Stomach (tissue), 9 donors: ENCODE results near the gene UBAP2. TPM values are rescaled to one million over a fixed set of nuclear protein-coding genes. Genes with fewer than 3 reads are reported as not detected.
A peak's percentile ranks its signal among the peaks of the same experiment; 100 is the strongest.

Experiments used
- DNase-seq, 2 donors: peaks; one replicate each; pipeline versions ENCODE4 v3.0.0 to v3.0.0-alpha.2; 2013 to 2019
- H3K27ac ChIP-seq, 5 donors: fragments of 200-600 bp in 4 of 5; sonication (generic) in 4 of 5; one replicate each; pipeline ENCODE4 v1.5.1; 2013 to 2019; ENCODE audit warnings: mild to moderate bottlenecking in 1 of 5, moderate library complexity in 1 of 5
- H3K27me3 ChIP-seq, 3 donors: fragments of 200-600 bp; sonication (generic); one replicate each; pipeline ENCODE4 v1.5.1; 2017 to 2019; ENCODE audit warnings: mixed run types in 1 of 3
- H3K36me3 ChIP-seq, 4 donors: fragments of 200-600 bp; sonication (generic); 1 replicate in 3 of 4; 2 replicates in 1 of 4; pipeline ENCODE4 v1.5.1; 2016 to 2019
- H3K4me1 ChIP-seq, 4 donors: fragments of 200-600 bp; sonication (generic); one replicate each; pipeline ENCODE4 v1.5.1; 2016 to 2019
- H3K4me3 ChIP-seq, 4 donors: fragments of 200-600 bp; sonication (generic) in 3 of 4; one replicate each; pipeline ENCODE4 v1.5.1; 2016 to 2019; ENCODE audit warnings: mild to moderate bottlenecking in 1 of 4
- H3K9me3 ChIP-seq, 4 donors: fragments of 200-600 bp; sonication (generic); one replicate each; pipeline ENCODE4 v1.5.1; 2016 to 2019
- EP300 ChIP-seq: sonication (generic); formaldehyde crosslinking; IDR thresholded peaks from one replicate; pipeline ENCODE4 v1.6.1; 2017; ENCODE audit warnings: antibody characterized with exemption
- POLR2A ChIP-seq, 4 donors: fragments of 450-650 bp; IDR thresholded peaks; one replicate each; pipeline ENCODE4 v1.6.1; 2016; ENCODE audit warnings: antibody characterized with exemption in 4 of 4, control low read depth in 2 of 4, mild to moderate bottlenecking in 1 of 4, moderate library complexity in 1 of 4
- POLR2AphosphoS5 ChIP-seq, 3 donors: sonication (generic); formaldehyde crosslinking; IDR thresholded peaks; one replicate each; pipeline ENCODE4 v1.6.1; 2016; ENCODE audit warnings: antibody characterized with exemption in 3 of 3
- WGBS, 5 donors: extraction: QIAGEN DNeasy Blood & Tissue Kit in 3 of 5; methylation state at CpG; one replicate each; pipeline versions ENCODE4 v1.1.5 to v1.1.7; 2013 to 2018; 5-methylcytosine and 5-hydroxymethylcytosine counted together
- intact Hi-C: fragments of 100-400 bp; cut with DNase I; formaldehyde crosslinking; loops from one replicate; pipeline ENCODE4 v1.15.1; 2023; ENCODE audit warnings: low total_unique reads
- polyA plus RNA-seq, 3 donors: library from polyadenylated mRNA; stranded (reverse); fragments of 200-250 nt; gene quantifications; one replicate each; pipeline ENCODE4 v1.2.3, GENCODE V29; 2013
- total RNA-seq, 5 donors: library from RNA; depleted of rRNA; stranded (reverse); fragments of >200 nt; gene quantifications; one replicate each; pipeline versions ENCODE4 v1.1.0 to v1.2.3, GENCODE V29; 2014 to 2016
- TF ChIP-seq, protein P1 (sequence below), 7 experiments: fragments of 450-650 bp in 4 of 7; fragments of 200-600 bp in 3 of 7; sonication (generic) in 3 of 7; IDR thresholded peaks; one replicate each; pipeline ENCODE4 v1.5.1; 2016 to 2019; ENCODE audit warnings: antibody characterized with exemption in 7 of 7, control low read depth in 2 of 7, mild to moderate bottlenecking in 1 of 7
- donor health status: healthy with polysubstance abuse.
- donor health status: Bipolar disorder and iron deficiency.
- donor health status: healthy.

Gene UBAP2
- total and polyA plus RNA-seq, 8 donors = 7.0 to 82.9 (median 20.2) TPM

DNA sequence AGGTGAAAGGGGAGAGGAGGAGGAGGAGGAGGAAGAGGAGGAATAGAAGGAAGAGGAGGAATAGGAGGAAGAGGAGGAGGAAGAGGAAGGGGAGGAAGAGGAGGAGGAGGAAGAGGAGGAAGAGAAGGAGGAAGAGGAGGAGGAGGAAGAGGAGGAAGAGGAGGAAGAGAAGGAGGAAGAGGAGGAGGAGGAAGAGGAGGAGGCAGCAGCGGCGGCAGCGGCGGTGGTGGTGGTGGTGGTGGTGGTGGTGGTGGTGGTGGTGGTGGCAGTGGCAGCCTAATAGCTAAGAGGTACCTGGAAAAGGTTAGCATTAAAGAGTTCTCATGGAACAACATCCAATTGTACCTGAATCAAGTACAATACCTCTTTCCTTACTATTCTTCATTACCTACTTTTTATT is 32.5 kb downstream of the UBAP2 start:
- H3K4me3 ChIP-seq = no peak overlapping the region
- no peaks in the 10 kb centered on the region for H3K9me3 ChIP-seq
- no peaks in the 10 kb centered on the region for H3K4me1 ChIP-seq
- DNase-seq = no peak
- intact Hi-C loops = no loop called here
- no peaks in the 10 kb centered on the region for H3K27me3 ChIP-seq
- no peak overlapping the region for H3K27ac ChIP-seq
- H3K36me3 ChIP-seq = peaks cover 0 to 45% (median 42%) of the 10 kb centered on the region in 4 donors
- WGBS, 5 donors = 63 to 78% (median 71%) methylated on average over 3 to 4 of the region's 4 CpGs; no CpG with 5 or more reads in 2 of the 5 donors
- TF ChIP-seq, protein P1, sequence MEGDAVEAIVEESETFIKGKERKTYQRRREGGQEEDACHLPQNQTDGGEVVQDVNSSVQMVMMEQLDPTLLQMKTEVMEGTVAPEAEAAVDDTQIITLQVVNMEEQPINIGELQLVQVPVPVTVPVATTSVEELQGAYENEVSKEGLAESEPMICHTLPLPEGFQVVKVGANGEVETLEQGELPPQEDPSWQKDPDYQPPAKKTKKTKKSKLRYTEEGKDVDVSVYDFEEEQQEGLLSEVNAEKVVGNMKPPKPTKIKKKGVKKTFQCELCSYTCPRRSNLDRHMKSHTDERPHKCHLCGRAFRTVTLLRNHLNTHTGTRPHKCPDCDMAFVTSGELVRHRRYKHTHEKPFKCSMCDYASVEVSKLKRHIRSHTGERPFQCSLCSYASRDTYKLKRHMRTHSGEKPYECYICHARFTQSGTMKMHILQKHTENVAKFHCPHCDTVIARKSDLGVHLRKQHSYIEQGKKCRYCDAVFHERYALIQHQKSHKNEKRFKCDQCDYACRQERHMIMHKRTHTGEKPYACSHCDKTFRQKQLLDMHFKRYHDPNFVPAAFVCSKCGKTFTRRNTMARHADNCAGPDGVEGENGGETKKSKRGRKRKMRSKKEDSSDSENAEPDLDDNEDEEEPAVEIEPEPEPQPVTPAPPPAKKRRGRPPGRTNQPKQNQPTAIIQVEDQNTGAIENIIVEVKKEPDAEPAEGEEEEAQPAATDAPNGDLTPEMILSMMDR (IDR thresholded peaks at IDR 0.05) = no peak
- TF ChIP-seq POLR2A (IDR thresholded peaks at IDR 0.05) (no peak), POLR2AphosphoS5 (IDR thresholded peaks at IDR 0.05) (no peak), EP300 (no peak)

DNA sequence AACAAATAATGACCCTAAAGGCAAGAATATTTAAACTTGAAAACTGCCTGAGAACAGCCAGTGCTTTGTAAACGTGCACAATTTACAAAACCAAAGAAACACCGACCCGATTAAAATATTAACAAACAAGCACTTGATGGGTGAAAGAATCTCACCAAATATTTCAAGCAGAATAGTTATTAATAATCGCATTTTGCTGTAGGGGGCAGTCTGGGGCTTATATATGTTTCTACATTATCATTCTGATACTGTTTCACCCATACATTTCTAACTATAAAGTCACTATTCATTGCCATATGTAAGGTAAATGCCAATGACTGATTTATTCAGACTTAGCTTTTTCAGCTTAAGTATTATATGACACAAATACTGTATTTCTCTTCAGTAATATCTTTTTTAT is 37.7 kb downstream of the UBAP2 start:
- TF ChIP-seq, protein P1 (IDR thresholded peaks at IDR 0.05) = no peak
- no peak for TF ChIP-seq EP300
- TF ChIP-seq POLR2A (IDR thresholded peaks at IDR 0.05) = no peak
- H3K36me3 ChIP-seq = peaks cover 0 to 69% (median 63%) of the 10 kb centered on the region in 4 donors
- intact Hi-C loops = no loop called here
- H3K4me1 ChIP-seq = no peaks in the 10 kb centered on the region
- no peaks in the 10 kb centered on the region for H3K27me3 ChIP-seq
- 65 to 75% (median 69%) methylated on average over 4 of the region's 4 CpGs for WGBS, 5 donors
- no peak overlapping the region for H3K4me3 ChIP-seq
- no peak overlapping the region for H3K27ac ChIP-seq
- H3K9me3 ChIP-seq = no peaks in the 10 kb centered on the region
- DNase-seq = peak in 1 of 2 donors; percentile 30

DNA sequence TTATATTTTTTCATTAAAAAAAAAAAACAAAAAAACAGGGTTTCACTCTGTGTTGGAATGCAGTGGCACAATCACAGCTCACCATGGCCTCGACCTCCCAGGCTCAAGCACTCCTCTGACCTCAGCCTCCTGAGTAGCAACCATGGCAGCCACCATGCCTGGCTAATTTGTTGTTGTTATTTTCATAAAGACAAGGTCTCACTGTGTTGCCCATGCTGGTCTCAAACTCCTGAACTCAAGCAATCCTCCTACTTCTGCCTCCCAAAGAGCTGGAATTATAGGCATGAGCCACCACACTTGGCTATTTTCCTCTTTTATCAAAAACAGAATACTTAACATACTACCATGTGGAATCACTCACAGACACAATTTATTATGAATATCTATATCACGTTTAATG is 46.7 kb downstream of the UBAP2 start:
- Histone ChIP-seq H3K4me1 (no peaks in the 10 kb centered on the region), H3K36me3 (peaks cover 10 to 49% (median 44%) of the 10 kb centered on the region in 4 donors), H3K9me3 (no peaks in the 10 kb centered on the region), H3K4me3 (no peak overlapping the region), H3K27ac (no peak overlapping the region), H3K27me3 (no peaks in the 10 kb centered on the region)
- WGBS, 5 donors = 83 to 95% (median 90%) methylated on average over 2 of the region's 2 CpGs
- intact Hi-C loops = no loop called here
- TF ChIP-seq EP300 = no peak
- TF ChIP-seq POLR2A (IDR thresholded peaks at IDR 0.05) = no peak
- TF ChIP-seq, protein P1 (IDR thresholded peaks at IDR 0.05) = no peak
- no peak for DNase-seq

DNA sequence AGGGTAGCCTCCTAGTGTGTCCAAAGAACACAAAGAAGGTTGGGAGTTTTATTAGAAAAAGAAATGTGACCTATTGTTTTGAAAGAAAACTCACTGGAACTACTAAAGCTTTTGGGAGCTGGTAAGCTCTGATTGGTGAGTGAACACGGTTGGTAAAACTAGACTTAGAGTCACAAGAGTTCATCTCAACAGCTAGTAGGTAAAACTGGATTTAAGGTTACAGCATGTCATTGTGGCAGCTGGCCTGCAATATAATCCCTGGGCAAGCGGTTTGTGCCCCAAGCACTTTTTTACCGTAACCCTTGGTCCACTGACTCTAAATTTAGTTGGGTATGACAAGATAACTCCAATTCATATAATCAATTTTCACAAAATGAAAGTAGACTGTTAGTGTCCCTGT is 47.4 kb downstream of the UBAP2 start:
- no peak for TF ChIP-seq EP300
- no peak overlapping the region for H3K27ac ChIP-seq
- WGBS, 5 donors = 80 to 90% (median 89%) methylated on average over 3 of the region's 3 CpGs
- peaks cover 11 to 49% (median 43%) of the 10 kb centered on the region in 4 donors for H3K36me3 ChIP-seq
- no peak for DNase-seq
- H3K4me3 ChIP-seq = no peak overlapping the region
- intact Hi-C loops = no loop called here
- no peaks in the 10 kb centered on the region for H3K4me1 ChIP-seq
- H3K9me3 ChIP-seq = no peaks in the 10 kb centered on the region
- H3K27me3 ChIP-seq = no peaks in the 10 kb centered on the region

DNA sequence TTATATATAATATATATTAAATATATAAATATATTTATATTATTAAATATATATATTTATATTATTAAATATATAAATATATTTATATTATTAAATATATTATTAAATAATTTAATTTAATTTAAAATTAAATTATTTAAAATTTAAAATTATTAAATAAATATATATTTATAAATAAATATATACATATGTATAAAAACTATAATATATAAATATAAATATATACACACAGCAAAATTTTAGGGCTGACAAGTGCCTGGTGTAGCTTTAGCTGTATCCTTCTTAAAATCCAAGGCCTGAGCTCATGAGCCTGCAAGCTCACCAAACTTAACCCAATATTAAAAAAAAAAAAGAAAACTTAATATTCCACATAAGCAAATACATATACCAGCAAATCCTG is 53.2 kb downstream of the UBAP2 start:
- peaks cover 17 to 50% (median 38%) of the 10 kb centered on the region in 4 donors for H3K36me3 ChIP-seq
- H3K27me3 ChIP-seq = no peaks in the 10 kb centered on the region
- no peak for DNase-seq
- H3K27ac ChIP-seq = no peak overlapping the region
- H3K9me3 ChIP-seq = no peaks in the 10 kb centered on the region
- intact Hi-C loops = no loop called here
- no peak for TF ChIP-seq EP300
- no peak for TF ChIP-seq POLR2A (IDR thresholded peaks at IDR 0.05)
- no peak for TF ChIP-seq POLR2AphosphoS5 (IDR thresholded peaks at IDR 0.05)
- TF ChIP-seq, protein P1 (IDR thresholded peaks at IDR 0.05) = no peak
- peaks cover 0 to 22% (median 9%) of the 10 kb centered on the region in 4 donors for H3K4me1 ChIP-seq
- no peak overlapping the region for H3K4me3 ChIP-seq
